GM12892 (cell line): ENCODE measurements around the gene JAG1.
"Not testable (repeated sequence)": the region's sequence is repeated elsewhere in the genome, so short reads cannot be mapped to it uniquely, and the experiment has no call there.

Experiments
- DNase-seq: peaks from one replicate; pipeline ENCODE4 v3.0.0; 2011; ENCODE audit not compliant: insufficient read length
- FAIRE-seq: peaks from 2 replicates; lab custom pipeline; 2011; peaks lifted over from hg19 to GRCh38; lab: Jason Lieb, UNC
- POLR2A ChIP-seq: IDR thresholded peaks from 2 replicates; pipeline ENCODE4 v1.6.1; 2011; ENCODE audit warnings: low read depth, low read length, control low read depth
- POLR2AphosphoS5 ChIP-seq: IDR thresholded peaks from 2 replicates; pipeline ENCODE4 v1.6.1; 2011; ENCODE audit warnings: low read depth, low read length, control low read depth
- TAF1 ChIP-seq: IDR thresholded peaks from 2 replicates; pipeline ENCODE4 v1.6.1; 2011; ENCODE audit warnings: low read depth, mild to moderate bottlenecking, control low read depth, low read length, borderline replicate concordance

The JAG1 gene

DNA sequence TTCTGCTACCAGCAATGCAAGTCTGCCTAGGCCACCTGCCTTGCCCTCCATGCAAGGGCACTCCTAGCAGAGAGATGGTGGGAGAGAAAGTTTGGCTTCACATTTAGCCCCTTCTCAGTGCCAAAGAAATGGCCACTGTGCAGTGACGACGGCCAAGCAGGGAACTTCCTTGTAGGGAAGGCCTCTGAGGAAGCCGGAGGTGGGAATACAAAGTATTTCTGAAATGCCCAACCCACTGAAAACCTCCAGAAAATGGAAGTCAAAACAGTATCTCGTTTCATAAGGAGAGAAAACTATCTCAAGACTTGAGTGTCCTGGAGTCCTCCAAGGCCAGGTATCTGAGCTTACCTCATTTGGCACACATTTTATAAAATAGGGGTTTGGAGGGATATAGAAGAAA lies 42.7 kb downstream of the JAG1 start:
- FAIRE-seq (no peak), DNase-seq (no peak)
- TF ChIP-seq POLR2A (no peak), TAF1 (no peak), POLR2AphosphoS5 (no peak)

DNA sequence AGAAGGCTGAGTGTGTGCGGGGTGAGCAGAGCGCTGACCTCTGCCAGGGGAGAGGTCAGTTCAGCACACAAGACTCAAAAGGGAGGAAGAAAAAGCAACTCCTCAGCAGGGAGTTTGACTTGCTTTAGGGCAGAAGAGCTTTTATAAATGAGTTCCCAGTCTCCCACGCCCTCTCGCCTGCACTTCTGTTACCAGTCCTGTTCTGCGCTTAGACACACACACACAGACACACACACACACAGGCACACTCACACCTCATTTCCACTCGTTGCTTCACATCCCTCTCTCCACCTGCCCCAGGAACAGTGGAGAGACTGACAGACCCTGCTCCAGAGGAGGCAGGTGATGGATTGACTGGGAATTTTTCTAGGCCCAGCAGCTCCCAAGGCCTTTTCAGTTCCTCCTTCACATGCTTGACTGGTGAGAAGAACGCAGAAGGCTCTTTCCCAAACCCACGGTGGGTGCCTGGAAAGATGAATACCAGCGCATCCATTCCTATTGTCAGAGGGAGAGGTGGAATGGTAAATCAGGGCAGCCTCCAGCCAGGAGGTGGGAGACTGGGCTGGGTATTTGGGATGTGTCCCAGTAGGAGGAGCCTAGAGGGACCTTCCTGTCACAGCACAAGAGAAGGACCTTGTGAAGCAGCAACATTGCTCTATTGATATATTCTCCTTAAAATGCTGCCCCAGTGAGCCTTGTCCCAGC lies 43.7 kb downstream of the JAG1 start:
- TF ChIP-seq TAF1 (no peak), POLR2A (no peak), POLR2AphosphoS5 (no peak)
- FAIRE-seq (no peak), DNase-seq (no peak)

DNA sequence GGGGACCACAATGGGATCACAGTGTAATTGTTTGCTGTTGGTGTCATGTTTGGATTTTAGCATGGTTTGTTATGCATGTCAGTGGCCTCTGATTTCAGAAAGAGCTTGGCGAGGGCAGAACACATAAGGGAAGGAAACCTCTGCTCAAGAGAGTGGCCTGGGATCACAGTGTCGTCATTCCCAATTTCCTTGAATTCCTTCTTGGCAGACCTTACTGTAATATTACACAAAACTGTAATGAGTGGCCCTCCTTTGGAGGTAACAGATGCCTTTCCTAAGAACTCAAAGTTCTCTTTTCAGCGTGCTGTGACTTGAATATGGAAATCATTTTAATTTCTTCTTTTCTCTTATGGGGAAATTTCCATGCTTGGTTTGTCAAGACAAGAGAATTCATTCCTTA lies 46.9 kb downstream of the JAG1 start:
- DNase-seq (no peak), FAIRE-seq (no peak)
- TF ChIP-seq TAF1: no peak
- no peak for TF ChIP-seq POLR2AphosphoS5
- TF ChIP-seq POLR2A: no peak

DNA sequence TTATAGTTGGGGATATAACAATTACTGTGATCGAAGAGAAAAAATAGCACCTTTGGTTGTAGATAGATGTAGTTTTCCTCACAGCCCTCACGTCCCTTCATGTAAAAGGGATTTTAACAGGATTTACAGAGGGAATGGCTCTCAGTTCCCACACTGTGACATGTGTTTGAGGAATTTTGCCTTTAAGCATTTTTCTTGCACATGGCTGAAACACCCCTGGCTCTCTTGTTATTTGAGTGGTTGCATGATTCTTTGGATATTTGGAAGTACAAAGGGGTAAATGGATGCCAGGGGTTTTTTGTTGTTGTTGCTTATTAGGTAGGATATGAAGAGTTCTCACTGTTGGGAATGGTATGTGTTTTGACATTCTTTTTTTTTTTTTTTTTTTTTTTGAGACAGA lies 48.2 kb downstream of the JAG1 start:
- FAIRE-seq (no peak), DNase-seq (no peak)
- TF ChIP-seq POLR2A (no peak), POLR2AphosphoS5 (no peak), TAF1 (no peak)

DNA sequence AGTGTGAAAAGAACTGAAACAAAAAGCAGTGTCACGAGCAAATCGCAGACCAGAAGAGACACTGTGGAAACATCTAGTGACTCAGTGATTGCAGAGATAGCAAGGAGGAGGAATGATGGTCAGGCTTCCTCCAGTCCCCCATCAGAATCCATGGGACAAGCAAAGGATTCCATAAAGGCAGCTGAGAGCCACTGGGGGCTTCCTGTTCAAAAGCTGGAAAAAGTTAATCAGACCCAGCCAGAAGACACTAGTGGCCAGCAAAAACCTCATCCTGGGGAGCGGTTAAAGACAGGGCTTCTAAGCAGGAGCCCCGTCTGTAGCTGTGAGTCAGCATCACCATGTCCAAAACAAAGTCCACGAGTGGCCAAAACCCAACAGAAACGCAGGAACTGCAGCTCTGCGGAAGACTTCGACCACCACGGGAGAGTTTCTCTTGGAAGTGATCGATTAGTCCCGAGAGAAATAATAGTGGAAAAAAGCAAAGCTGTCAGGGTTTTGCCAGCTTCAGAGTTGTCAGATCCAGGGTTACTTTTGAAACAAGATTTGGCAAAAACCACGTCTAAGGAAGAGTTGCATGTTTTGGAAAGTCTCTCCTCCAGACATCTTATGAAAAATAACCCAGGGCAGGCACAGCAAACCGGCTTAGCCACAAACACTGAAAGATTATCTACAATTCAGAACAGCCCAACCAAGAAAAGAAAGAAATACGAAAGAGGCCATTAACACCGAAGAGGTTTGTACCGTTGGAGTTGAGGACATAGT lies 51.0 kb downstream of the JAG1 start:
- TF ChIP-seq POLR2AphosphoS5: no peak
- no peak for TF ChIP-seq POLR2A
- TF ChIP-seq TAF1: no peak
- no peak for DNase-seq
- FAIRE-seq: no peak

- DNase-seq (no peak), FAIRE-seq (no peak)
- TF ChIP-seq POLR2AphosphoS5 (no peak), TAF1 (no peak), POLR2A (no peak)
Observed at GRCh38 chr20:10621149-10621548, 52.6 kb downstream of the JAG1 start.

GRCh38 chr20:10619427-10619826 lies 54.4 kb downstream of the JAG1 start:
- no peak for FAIRE-seq
- DNase-seq: no peak
- TF ChIP-seq POLR2A (no peak), TAF1 (no peak), POLR2AphosphoS5 (no peak)

DNA sequence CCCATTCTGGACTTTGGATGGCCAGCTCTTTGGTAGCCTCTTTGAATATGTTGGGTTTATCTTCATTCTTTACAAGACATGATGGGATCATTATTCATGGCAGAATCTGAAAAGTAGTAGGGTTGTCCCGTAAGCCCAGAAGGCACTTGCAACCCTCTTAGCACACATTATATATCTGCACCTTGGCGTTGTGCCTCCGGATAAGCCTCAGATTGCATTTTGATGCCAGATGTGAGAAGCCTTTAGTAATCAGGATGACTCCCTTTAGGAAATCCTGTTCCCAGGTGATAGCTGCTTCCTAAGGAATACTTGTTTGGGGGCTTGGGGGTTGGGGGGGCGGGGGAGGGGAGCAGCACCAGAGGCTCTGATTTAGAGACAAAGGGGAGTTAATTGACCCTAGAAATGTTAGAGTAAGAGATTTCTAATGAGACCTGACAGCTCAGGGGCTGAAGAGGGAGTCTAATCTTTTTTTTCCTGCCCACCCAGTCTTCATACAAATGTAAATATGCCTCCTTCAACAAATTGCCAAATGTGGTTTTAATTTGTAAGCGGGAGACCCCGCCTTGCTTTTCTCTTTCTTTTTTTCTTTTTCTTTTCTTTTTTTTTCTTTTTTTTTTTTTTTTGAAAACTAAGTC lies 55.1 kb downstream of the JAG1 start:
- DNase-seq (no peak), FAIRE-seq (no peak)
- TF ChIP-seq TAF1 (no peak), POLR2A (no peak), POLR2AphosphoS5 (no peak)

GRCh38 chr20:10617549-10618133 lies 56.2 kb downstream of the JAG1 start:
- DNase-seq, FAIRE-seq: not testable (repeated sequence)

DNA sequence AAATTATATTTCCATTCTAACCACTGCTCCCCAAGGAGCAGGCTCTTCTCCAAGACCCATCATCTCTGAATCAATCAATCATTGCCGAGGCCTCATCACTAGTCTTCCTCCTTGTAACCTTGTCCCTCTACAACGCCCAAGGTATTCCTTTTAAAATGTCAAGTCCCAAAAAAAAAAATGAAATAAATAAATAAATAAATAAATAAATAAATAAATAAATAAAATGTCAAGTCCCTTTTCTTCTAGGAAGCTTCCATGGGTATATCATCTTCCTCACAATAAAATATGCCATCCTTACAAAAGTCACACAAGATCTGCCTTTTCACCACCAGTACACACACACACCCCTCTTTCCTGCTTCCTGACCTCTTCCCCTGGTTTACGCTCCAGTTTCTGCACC lies 57.6 kb downstream of the JAG1 start:
- DNase-seq: no peak
- FAIRE-seq: no peak
- no peak for TF ChIP-seq TAF1
- no peak for TF ChIP-seq POLR2AphosphoS5
- no peak for TF ChIP-seq POLR2A

DNA sequence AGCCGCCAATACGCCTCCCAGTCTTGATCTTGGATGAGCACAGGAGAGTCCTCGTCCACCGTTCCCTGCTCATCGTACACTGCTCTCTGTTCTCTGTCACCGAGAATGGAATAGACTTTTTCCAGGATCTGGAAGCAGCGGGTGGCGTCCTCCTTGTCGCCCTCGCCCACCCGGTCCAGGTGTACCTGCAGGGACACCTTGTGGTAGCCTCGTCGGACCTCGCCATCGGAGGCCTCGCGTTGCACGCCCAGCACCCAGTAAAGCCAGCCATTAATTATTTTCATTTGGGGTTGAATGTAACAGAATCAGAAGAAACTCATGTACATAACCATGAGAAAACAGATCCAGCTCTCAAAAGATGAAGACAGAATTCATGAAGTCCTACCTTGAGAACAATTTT lies 59.9 kb downstream of the JAG1 start:
- DNase-seq (no peak), FAIRE-seq (no peak)

GRCh38 chr20:10613426-10613825 lies 60.4 kb downstream of the JAG1 start:
- FAIRE-seq, DNase-seq: not testable (repeated sequence)

More for the DNA sequence above, 59.9 kb downstream of the JAG1 start:
- TF ChIP-seq POLR2AphosphoS5 (no peak), POLR2A (no peak), TAF1 (no peak)

GRCh38 chr20:10611357-10611756 lies 62.4 kb downstream of the JAG1 start:
- TF ChIP-seq POLR2AphosphoS5: no peak
- TF ChIP-seq TAF1: no peak
- TF ChIP-seq POLR2A: no peak
- DNase-seq (no peak), FAIRE-seq (no peak)

GRCh38 chr20:10610251-10610650 lies 63.5 kb downstream of the JAG1 start:
- TF ChIP-seq POLR2AphosphoS5 (no peak), TAF1 (no peak), POLR2A (no peak)
- DNase-seq: no peak
- no peak for FAIRE-seq
